Fibroblast of pulmonary artery (primary cell): Measurements from ENCODE around the gene CHCHD3.

Experiments used
- DNase-seq: peaks from one replicate; pipeline ENCODE4 v3.0.0-alpha.2; 2010; ENCODE audit warnings: low read depth
- H3K4me3 ChIP-seq: replicated peaks from 2 replicates; pipeline ENCODE4 v1.5.1; 2011; ENCODE audit warnings: low read depth, mild to moderate bottlenecking, control low read depth, low read length, moderate library complexity
- TF ChIP-seq, protein P1 (sequence below): IDR thresholded peaks from 2 replicates; pipeline ENCODE4 v1.5.1; 2011; ENCODE audit warnings: mild to moderate bottlenecking, control low read depth, low read length, inconsistent platforms; ENCODE audit errors: missing control alignments

Gene CHCHD3

DNA sequence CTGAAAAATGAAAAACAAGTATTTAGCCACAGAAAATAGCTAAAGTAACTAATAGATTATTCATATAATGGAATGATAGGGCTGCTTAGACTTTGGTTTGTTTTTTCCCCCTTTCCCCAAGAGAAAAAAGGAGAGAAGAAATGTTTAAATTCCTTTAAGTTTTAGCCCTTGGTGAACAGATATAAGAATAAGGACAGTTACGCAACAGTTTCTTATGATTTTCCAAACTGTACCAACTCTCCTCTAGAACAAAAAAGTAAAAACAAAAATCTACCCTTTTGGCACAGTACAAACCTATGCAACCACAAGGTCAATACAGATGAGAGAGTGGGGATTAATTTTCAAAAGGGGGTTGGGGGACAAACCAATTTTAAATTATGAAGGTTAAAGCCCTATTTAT lies 227.7 kb downstream of the CHCHD3 start:
- TF ChIP-seq, protein P1, sequence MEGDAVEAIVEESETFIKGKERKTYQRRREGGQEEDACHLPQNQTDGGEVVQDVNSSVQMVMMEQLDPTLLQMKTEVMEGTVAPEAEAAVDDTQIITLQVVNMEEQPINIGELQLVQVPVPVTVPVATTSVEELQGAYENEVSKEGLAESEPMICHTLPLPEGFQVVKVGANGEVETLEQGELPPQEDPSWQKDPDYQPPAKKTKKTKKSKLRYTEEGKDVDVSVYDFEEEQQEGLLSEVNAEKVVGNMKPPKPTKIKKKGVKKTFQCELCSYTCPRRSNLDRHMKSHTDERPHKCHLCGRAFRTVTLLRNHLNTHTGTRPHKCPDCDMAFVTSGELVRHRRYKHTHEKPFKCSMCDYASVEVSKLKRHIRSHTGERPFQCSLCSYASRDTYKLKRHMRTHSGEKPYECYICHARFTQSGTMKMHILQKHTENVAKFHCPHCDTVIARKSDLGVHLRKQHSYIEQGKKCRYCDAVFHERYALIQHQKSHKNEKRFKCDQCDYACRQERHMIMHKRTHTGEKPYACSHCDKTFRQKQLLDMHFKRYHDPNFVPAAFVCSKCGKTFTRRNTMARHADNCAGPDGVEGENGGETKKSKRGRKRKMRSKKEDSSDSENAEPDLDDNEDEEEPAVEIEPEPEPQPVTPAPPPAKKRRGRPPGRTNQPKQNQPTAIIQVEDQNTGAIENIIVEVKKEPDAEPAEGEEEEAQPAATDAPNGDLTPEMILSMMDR, result no peak
- no peak overlapping the region for H3K4me3 ChIP-seq
- no peak for DNase-seq

DNA sequence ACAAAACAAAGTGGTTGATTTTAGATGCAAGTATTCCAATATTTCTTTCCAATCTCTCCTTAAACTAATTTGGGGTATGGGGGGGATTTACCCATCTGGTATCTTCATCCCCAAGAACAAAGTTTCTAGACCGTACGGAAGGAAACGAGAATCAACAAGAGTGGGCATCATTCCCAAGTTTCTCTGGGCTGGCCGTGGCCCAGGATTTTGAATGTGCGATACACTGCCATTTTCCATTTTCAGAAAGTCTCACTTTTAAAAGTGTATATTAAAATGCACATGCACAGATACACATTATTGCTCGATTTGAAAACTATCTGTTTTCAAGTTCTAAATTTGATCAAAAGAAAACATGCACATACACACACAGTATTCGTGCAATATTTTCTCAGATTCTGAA lies 234.5 kb downstream of the CHCHD3 start:
- DNase-seq, result no peak
- H3K4me3 ChIP-seq, result no peak overlapping the region
- TF ChIP-seq, protein P1, result no peak

DNA sequence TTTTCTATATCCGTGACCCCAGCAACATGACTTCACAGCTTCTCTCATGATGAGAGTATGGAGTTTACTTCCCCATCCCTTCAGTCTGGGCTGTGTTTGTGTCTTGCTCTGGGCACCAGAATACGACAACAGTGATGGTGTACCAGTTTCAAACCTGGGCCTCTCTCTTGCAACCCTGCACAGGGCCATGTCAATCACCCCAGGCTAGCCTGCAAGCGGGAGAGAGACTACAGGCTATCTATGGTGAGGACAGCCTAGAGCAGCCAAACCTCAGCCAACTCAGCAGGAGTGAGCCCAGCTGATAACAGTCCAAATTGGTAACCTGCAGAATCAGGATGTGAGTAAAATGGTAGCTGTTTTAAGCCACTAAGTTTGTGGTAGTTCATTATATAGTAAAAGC lies 235.8 kb downstream of the CHCHD3 start:
- no peak for DNase-seq
- no peak overlapping the region for H3K4me3 ChIP-seq
- TF ChIP-seq, protein P1, result no peak

DNA sequence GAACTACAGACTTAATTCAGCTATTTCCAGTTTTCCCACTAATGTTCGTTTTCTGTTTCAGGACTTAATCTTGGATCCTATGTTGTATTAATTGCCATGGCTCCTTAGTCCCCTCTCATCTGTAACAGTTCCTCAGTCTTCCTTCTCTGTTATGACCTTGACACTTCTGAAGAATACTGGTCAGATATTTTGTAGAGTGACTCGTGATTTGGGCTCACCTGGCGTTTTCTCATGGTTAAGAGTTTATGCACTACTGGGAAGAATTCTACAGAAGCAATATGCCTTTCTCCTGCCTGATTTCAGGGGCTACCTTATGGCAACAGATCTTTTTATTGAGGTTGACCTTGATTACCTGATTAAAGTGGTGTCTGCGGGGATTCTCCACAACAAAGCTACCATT lies 239.4 kb downstream of the CHCHD3 start:
- no peak for DNase-seq
- TF ChIP-seq, protein P1, result no peak
- H3K4me3 ChIP-seq, result no peak overlapping the region

DNA sequence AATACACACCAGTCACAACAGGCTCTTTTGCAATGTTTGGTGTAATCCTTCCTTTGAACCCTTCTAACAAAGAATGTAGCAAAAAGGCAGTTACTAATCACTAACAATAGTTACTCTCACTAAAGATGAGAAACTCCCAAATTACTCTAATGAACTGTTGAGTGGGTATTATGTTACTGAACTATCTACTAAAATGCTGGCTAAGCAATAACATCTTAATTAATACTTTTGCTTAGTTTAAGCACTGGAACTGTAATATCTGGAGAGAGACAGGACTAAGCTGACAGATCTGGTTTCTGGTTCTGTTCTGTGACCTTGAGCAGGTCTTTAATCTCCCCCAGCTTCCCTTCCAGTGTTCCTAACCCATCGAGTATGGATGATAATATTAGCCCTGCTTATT lies 241.7 kb downstream of the CHCHD3 start:
- H3K4me3 ChIP-seq, result no peak overlapping the region
- no peak for DNase-seq
- TF ChIP-seq, protein P1, result no peak

DNA sequence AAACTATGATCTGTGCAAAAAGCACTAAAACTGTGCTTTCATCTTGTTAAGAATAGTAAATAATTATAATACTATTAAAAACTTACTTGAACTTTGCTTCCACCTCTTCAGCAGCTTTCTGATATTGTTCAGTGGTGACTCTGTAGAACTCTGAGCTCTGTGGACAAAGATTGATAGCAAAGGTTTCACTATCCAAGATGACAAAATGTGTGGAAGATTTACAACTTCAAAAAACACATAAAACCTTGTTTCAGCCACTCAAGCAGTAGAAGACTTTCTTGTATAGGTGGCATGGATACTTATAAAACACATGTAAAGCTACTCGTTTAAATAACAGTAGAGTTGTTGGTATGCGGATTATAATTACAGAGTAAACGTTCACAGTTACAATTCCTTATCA lies 243.6 kb downstream of the CHCHD3 start:
- H3K4me3 ChIP-seq, result no peak overlapping the region
- no peak for DNase-seq
- TF ChIP-seq, protein P1, result no peak

DNA sequence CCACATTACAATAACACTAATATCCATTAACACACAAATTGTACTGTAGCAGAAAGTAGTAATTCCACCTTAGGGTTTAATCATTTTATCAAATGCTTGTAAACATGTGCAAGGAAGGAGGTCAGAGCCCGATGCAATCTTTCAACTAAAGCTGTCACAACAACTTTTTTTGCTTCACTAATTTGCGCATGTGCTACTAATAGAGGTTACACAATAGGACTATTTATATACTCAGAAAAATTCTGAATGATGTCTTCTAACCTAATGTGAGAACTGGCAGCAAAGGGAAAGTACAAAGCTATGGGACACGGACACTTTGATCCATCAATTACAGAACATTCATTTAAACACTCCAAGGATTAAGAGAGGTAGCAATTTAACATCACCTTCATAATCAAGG lies 244.4 kb downstream of the CHCHD3 start:
- no peak overlapping the region for H3K4me3 ChIP-seq
- peak; percentile 7 for DNase-seq
- TF ChIP-seq, protein P1, result no peak
